DOHH2 (cell line): Measurements from ENCODE around the gene CARMIL1.

Source experiments
- H3F3A ChIP-seq: fragments of 200-600 bp; sonication (generic), shearing (Covaris generic); 2 replicates; pipeline ENCODE4 v1.6.0; 2016; ENCODE audit warnings: antibody characterized with exemption, mild to moderate bottlenecking; ENCODE audit not compliant: control insufficient read depth, insufficient read depth
- H3K27ac ChIP-seq: fragments of 200-600 bp; sonication (generic); 2 replicates; pipeline ENCODE4 v1.5.1; 2014; ENCODE audit warnings: low read depth, mild to moderate bottlenecking, low read length, moderate library complexity
- H3K27me3 ChIP-seq: fragments of 200-600 bp; sonication (generic); 2 replicates; pipeline ENCODE4 v1.6.1; 2014; ENCODE audit warnings: mild to moderate bottlenecking, low read length, mixed read lengths; ENCODE audit not compliant: control insufficient read depth
- H3K36me3 ChIP-seq: fragments of 200-600 bp; sonication (generic); 2 replicates; pipeline ENCODE4 v1.6.1; 2014; ENCODE audit warnings: mild to moderate bottlenecking, low read length, moderate library complexity, mixed read lengths; ENCODE audit not compliant: control insufficient read depth
- H3K4me1 ChIP-seq: fragments of 200-600 bp; sonication (generic); 2 replicates; pipeline ENCODE4 v1.6.1; 2014; ENCODE audit warnings: mild to moderate bottlenecking, low read length, mixed read lengths; ENCODE audit not compliant: control insufficient read depth
- H3K4me2 ChIP-seq: fragments of 200-600 bp; sonication (generic); 2 replicates; pipeline ENCODE4 v1.6.0; 2014; ENCODE audit warnings: mild to moderate bottlenecking, low read length, moderate library complexity
- H3K4me3 ChIP-seq: fragments of 200-600 bp; sonication (generic); 2 replicates; pipeline ENCODE4 v1.5.1; 2014; ENCODE audit warnings: mild to moderate bottlenecking, low read length, mixed read lengths
- H3K79me2 ChIP-seq: fragments of 200-600 bp; sonication (generic); 2 replicates; pipeline ENCODE4 v1.6.1; 2014; ENCODE audit warnings: mild to moderate bottlenecking, low read length, mixed read lengths; ENCODE audit not compliant: control insufficient read depth
- H3K9me2 ChIP-seq: fragments of 200-600 bp; sonication (generic); replicated peaks from 2 replicates; pipeline ENCODE4 v1.6.1; 2014; ENCODE audit warnings: mild to moderate bottlenecking, low read length, mixed read lengths; ENCODE audit not compliant: control insufficient read depth
- H3K9me3 ChIP-seq: fragments of 200-600 bp; sonication (generic); 2 replicates; pipeline ENCODE4 v1.6.1; 2014; ENCODE audit warnings: antibody characterized with exemption, low read length, mixed read lengths; ENCODE audit not compliant: control insufficient read depth, insufficient read depth
- H4K20me1 ChIP-seq: fragments of 200-600 bp; sonication (generic); 2 replicates; pipeline ENCODE4 v1.6.0; 2014; ENCODE audit warnings: low read depth, mild to moderate bottlenecking, antibody characterized with exemption, low read length, moderate library complexity; ENCODE audit not compliant: control insufficient read depth, insufficient read depth
- CTCF ChIP-seq: fragments of 200-600 bp; sonication (generic); IDR thresholded peaks from one replicate; pipeline ENCODE4 v1.5.1; 2014; ENCODE audit warnings: antibody characterized with exemption, mild to moderate bottlenecking, low read depth, low read length; ENCODE audit not compliant: poor library complexity, severe bottlenecking
- EZH2phosphoT487 ChIP-seq: fragments of 200-600 bp; sonication (generic); IDR thresholded peaks from 2 replicates; pipeline ENCODE4 v1.6.1; 2017; ENCODE audit warnings: borderline replicate concordance, mild to moderate bottlenecking, antibody characterized with exemption, low read length, moderate library complexity, mixed read lengths

Gene CARMIL1

GRCh38 chr6:25645916-25646315, 366.7 kb downstream of the CARMIL1 start:
- Histone ChIP-seq H3K4me2 (no peak overlapping the region), H4K20me1 (no peaks in the 10 kb centered on the region), H3K9me3 (no peaks in the 10 kb centered on the region), H3K4me1 (no peaks in the 10 kb centered on the region), H3K79me2 (no peaks in the 10 kb centered on the region), H3K27ac (no peak overlapping the region), H3K9me2 (no peaks in the 10 kb centered on the region), H3K36me3 (no peaks in the 10 kb centered on the region), H3K4me3 (no peak overlapping the region), H3K27me3 (peaks cover 34% of the 10 kb centered on the region), H3F3A (no peaks in the 10 kb centered on the region)
- TF ChIP-seq EZH2phosphoT487 (no peak), CTCF (no peak)

- Histone ChIP-seq H3K79me2 (no peaks in the 10 kb centered on the region), H3K9me3 (no peaks in the 10 kb centered on the region), H3F3A (no peaks in the 10 kb centered on the region), H3K4me3 (no peak overlapping the region), H3K9me2 (no peaks in the 10 kb centered on the region), H3K36me3 (no peaks in the 10 kb centered on the region), H4K20me1 (no peaks in the 10 kb centered on the region), H3K4me2 (no peak overlapping the region), H3K27ac (no peak overlapping the region), H3K27me3 (peaks cover 23% of the 10 kb centered on the region), H3K4me1 (no peaks in the 10 kb centered on the region)
- TF ChIP-seq EZH2phosphoT487: no peak
- TF ChIP-seq CTCF: no peak
Measured at GRCh38 chr6:25649611-25650010, 370.4 kb downstream of the CARMIL1 start.

GRCh38 chr6:25652007-25652515, 372.9 kb downstream of the CARMIL1 start, which contains the start of gene SCGN:
SCGN (plus strand) TSS chr6:25652215; CDS start chr6:25652404, 189 bp downstream.
- TF ChIP-seq EZH2phosphoT487 (no peak), CTCF (no peak)
- Histone ChIP-seq H3K36me3 (no peaks in the 10 kb centered on the region), H3F3A (no peaks in the 10 kb centered on the region), H3K9me3 (no peaks in the 10 kb centered on the region), H3K4me3 (no peak within 1 kb of the TSS), H3K9me2 (no peaks in the 10 kb centered on the region), H3K27ac (no peak within 1 kb of the TSS), H3K4me1 (no peaks in the 10 kb centered on the region), H3K79me2 (no peaks in the 10 kb centered on the region), H3K4me2 (no peak within 1 kb of the TSS), H3K27me3 (peaks cover 19% of the 10 kb centered on the region), H4K20me1 (no peaks in the 10 kb centered on the region)

GRCh38 chr6:25655723-25656122, 376.5 kb downstream of the CARMIL1 start:
- H3K4me1 ChIP-seq: no peaks in the 10 kb centered on the region
- H3K4me2 ChIP-seq: no peak overlapping the region
- no peaks in the 10 kb centered on the region for H4K20me1 ChIP-seq
- no peak overlapping the region for H3K27ac ChIP-seq
- H3K9me2 ChIP-seq: no peaks in the 10 kb centered on the region
- no peaks in the 10 kb centered on the region for H3K79me2 ChIP-seq
- TF ChIP-seq EZH2phosphoT487 (no peak), CTCF (no peak)
- H3K4me3 ChIP-seq: no peak overlapping the region
- peaks cover 8% of the 10 kb centered on the region for H3K27me3 ChIP-seq
- H3K9me3 ChIP-seq: no peaks in the 10 kb centered on the region
- H3F3A ChIP-seq: no peaks in the 10 kb centered on the region
- no peaks in the 10 kb centered on the region for H3K36me3 ChIP-seq
